K562 (cell line): ENCODE measurements around the gene ACP5. TPM values are rescaled to one million over a fixed set of nuclear protein-coding genes. Genes with fewer than 3 reads are reported as not detected.

Experiments
- CC2D1A ChIP-seq: fragments of 450-650 bp; IDR thresholded peaks from 2 replicates; pipeline ENCODE4 v1.6.1; 2017; ENCODE audit warnings: mild to moderate bottlenecking
- HLTF ChIP-seq: fragments of 450-650 bp; IDR thresholded peaks from 2 replicates; pipeline ENCODE4 v1.6.1; 2016
- HNRNPUL1 ChIP-seq: fragments of 200-400 bp; formaldehyde crosslinking; IDR thresholded peaks from 2 replicates; pipeline ENCODE4 v1.6.1; 2017; ENCODE audit warnings: low read length
- KLF1 ChIP-seq: fragments of 450-650 bp; IDR thresholded peaks from 2 replicates; pipeline ENCODE4 v1.6.1; 2016; ENCODE audit warnings: missing genetic modification characterization, missing compliant biosample characterization
- NR0B1 ChIP-seq: fragments of 450-650 bp; IDR thresholded peaks from one replicate; pipeline ENCODE4 v1.6.1; 2018; ENCODE audit warnings: mild to moderate bottlenecking, moderate library complexity; ENCODE audit not compliant: partially characterized antibody
- RAD21 ChIP-seq, 2 experiments: fragments of 250-450 bp in 1 of 2; fragments of 450-650 bp in 1 of 2; sonication (Bioruptor Pico) in 1 of 2; formaldehyde crosslinking in 1 of 2; IDR thresholded peaks in 1 of 2; conservative IDR thresholded peaks in 1 of 2; 2 replicates each; pipeline versions ENCODE4 v1.4.0 to v1.8.0; 2020 to 2022; ENCODE audit warnings: mild to moderate bottlenecking in 2 of 2, moderate library complexity in 1 of 2
- ZNF124 ChIP-seq: sonication (generic); formaldehyde crosslinking; IDR thresholded peaks from 2 replicates; pipeline ENCODE4 v1.8.1; 2022; ENCODE audit warnings: missing genetic modification reagents
- ZNF134 ChIP-seq: fragments of 250-450 bp; sonication (Bioruptor Pico); conservative IDR thresholded peaks from 2 replicates; pipeline ENCODE4 v1.4.0; 2020
- ZNF592 ChIP-seq: fragments of 450-650 bp; IDR thresholded peaks from 2 replicates; pipeline ENCODE4 v1.6.1; 2017; ENCODE audit warnings: antibody characterized with exemption, mild to moderate bottlenecking
- polyA plus RNA-seq, 8 experiments: library from polyadenylated mRNA; depleted of rRNA in 4 of 8; stranded (reverse) in 5 of 8; unstranded in 3 of 8; fragments of >200 nt; fragmentation: Nextera tagmentation in 2 of 8; fragmentation: Illumina TruSeq in 1 of 8; extraction: Ambion mirVana in 2 of 8; extraction: Trizol in 1 of 8; gene quantifications; 2 replicates each; pipeline versions ENCODE4 v1.2.1 to v1.2.3, GENCODE V29; 2011 to 2014; ENCODE audit warnings: inconsistent platforms in 1 of 8, missing spikeins in 1 of 8
- total RNA-seq, 7 experiments: library from RNA; depleted of rRNA in 6 of 7; stranded (reverse); fragments of >200 nt in 6 of 7; fragmentation: Illumina TruSeq in 2 of 7; extraction: Trizol in 2 of 7; gene quantifications; 2 replicates each; pipeline versions ENCODE4 v1.2.1 to v1.2.3, GENCODE V29; 2011 to 2021; ENCODE audit warnings: low replicate concordance in 1 of 7

The ACP5 gene
- total and polyA plus RNA-seq, 9 of the 15 experiments (the other 6 are each of a cell fraction or from before 2014, with no cell fraction given), result 0.06 to 1.1 (median 0.31) TPM; not detected in 1

DNA sequence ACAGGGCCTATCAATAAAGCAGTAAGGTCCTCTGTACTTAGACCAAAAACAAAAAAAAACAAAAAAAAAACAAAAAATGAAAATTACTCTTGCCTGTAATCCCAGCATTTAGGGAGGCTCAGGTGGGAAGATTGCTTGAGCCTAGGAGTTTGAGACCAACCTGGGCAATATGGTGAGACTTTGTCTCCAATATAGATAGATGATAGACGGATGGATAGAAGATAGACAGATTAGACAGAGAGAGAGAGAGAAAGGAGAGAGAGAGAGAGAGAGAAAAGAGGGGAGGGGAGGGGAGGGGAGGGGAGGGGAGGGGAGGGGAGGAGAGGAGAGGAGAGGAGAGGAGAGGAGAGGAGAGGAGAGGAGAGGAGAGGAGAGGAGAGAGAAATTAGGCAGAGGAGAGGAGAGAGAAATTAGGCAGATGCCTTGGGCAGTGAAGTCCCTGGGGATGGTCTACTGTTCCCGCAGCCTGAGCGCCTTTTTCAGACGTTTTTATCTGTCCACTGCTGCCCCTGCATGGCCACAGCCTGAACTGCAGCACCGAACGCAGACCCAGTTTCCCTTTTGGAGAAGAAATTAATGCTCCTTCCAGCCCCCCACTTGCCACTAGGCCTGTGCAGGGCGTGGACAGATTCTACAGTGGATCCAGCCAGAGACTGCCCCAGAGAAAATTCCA is 10.0 kb upstream of the ACP5 start (continued):
- TF ChIP-seq ZNF592 (peak; percentile 50; the same call in 1 of the 2 replicates), NR0B1 (no peak), KLF1 (tag) (no peak), CC2D1A (peak; percentile 53; the same call in 1 of the 2 replicates), ZNF124 (no peak), HNRNPUL1 (no peak), RAD21 (CRISPR knock-in tag; conservative IDR thresholded peaks at IDR 0.05 in 1 of 2, IDR thresholded peaks at IDR 0.05 in 1 of 2) (peak; percentile 92 to 98), ZNF134 (CRISPR knock-in tag) (no peak), HLTF (no peak)
- TF ChIP-seq, all 486 proteins: peak for 28
